Chondrocyte (in vitro differentiated cells): ENCODE data around the gene CPZ. TPM values are rescaled to one million over a fixed set of nuclear protein-coding genes. Genes with fewer than 3 reads are reported as not detected.

ENCODE experiments used
- DNase-seq: peaks from one replicate; pipeline ENCODE4 v3.0.0; 2021; ENCODE audit warnings: mixed read lengths, low spot score
- H3K27ac Mint-ChIP-seq: one replicate; pipeline ENCODE4 v1.8.0; 2021; ENCODE audit warnings: mild to moderate bottlenecking, moderate library complexity, mixed read lengths; ENCODE audit not compliant: unreplicated experiment
- H3K27me3 Mint-ChIP-seq: 2 replicates; pipeline ENCODE4 v1.8.0; 2021; ENCODE audit warnings: low read depth, mixed read lengths
- H3K36me3 Mint-ChIP-seq: 2 replicates; pipeline ENCODE4 v1.8.0; 2021; ENCODE audit warnings: low read depth, mixed read lengths
- H3K4me1 Mint-ChIP-seq: 2 replicates; pipeline ENCODE4 v1.8.0; 2021; ENCODE audit warnings: low read depth, mild to moderate bottlenecking, mixed read lengths
- H3K4me3 Mint-ChIP-seq: one replicate; pipeline ENCODE4 v1.8.0; 2021; ENCODE audit warnings: mild to moderate bottlenecking, moderate library complexity, mixed read lengths; ENCODE audit not compliant: unreplicated experiment
- H3K9me3 Mint-ChIP-seq: 2 replicates; pipeline ENCODE4 v1.8.0; 2021; ENCODE audit warnings: low read depth, mixed read lengths
- CTCF ChIP-seq: fragments of 200-600 bp; sonication (generic); IDR thresholded peaks from 2 replicates; pipeline ENCODE4 v1.5.0; 2021; ENCODE audit warnings: antibody characterized with exemption, mild to moderate bottlenecking, moderate library complexity
- total RNA-seq: library from RNA; stranded (reverse); gene quantifications from 3 replicates; pipeline ENCODE4 v1.2.1, GENCODE V29; 2021

Gene CPZ
- total RNA-seq, 1 donor from 2014 or later: 9.5 TPM

GRCh38 chr4:8544741-8545438, 47.7 kb upstream of the CPZ start:
- peaks cover 9% of the 10 kb centered on the region for H3K4me1 Mint-ChIP-seq
- H3K27me3 Mint-ChIP-seq: peaks cover 3% of the 10 kb centered on the region
- H3K4me3 Mint-ChIP-seq: no peak overlapping the region
- TF ChIP-seq CTCF: no peak
- H3K9me3 Mint-ChIP-seq: no peaks in the 10 kb centered on the region
- no peaks in the 10 kb centered on the region for H3K36me3 Mint-ChIP-seq
- no peak overlapping the region for H3K27ac Mint-ChIP-seq
- no peak for DNase-seq

GRCh38 chr4:8545439-8545765, 47.2 kb upstream of the CPZ start:
- Mint-ChIP-seq H3K4me1 (peaks cover 9% of the 10 kb centered on the region), H3K27ac (no peak overlapping the region), H3K9me3 (no peaks in the 10 kb centered on the region), H3K27me3 (peaks cover 3% of the 10 kb centered on the region), H3K36me3 (no peaks in the 10 kb centered on the region), H3K4me3 (no peak overlapping the region)
- DNase-seq: no peak
- TF ChIP-seq CTCF: no peak

GRCh38 chr4:8546766-8547107, 45.8 kb upstream of the CPZ start:
- H3K27me3 Mint-ChIP-seq: peaks cover 3% of the 10 kb centered on the region
- no peak for TF ChIP-seq CTCF
- H3K36me3 Mint-ChIP-seq: no peaks in the 10 kb centered on the region
- H3K4me3 Mint-ChIP-seq: no peak overlapping the region
- peaks cover 9% of the 10 kb centered on the region for H3K4me1 Mint-ChIP-seq
- no peaks in the 10 kb centered on the region for H3K9me3 Mint-ChIP-seq
- DNase-seq: no peak
- no peak overlapping the region for H3K27ac Mint-ChIP-seq

- DNase-seq: no peak
- H3K27ac Mint-ChIP-seq: no peak overlapping the region
Measured at GRCh38 chr4:8547108-8547911, 45.3 kb upstream of the CPZ start.

More at GRCh38 chr4:8547108-8547911, 45.3 kb upstream of the CPZ start:
- TF ChIP-seq CTCF: peak; percentile 73
- Mint-ChIP-seq H3K27me3 (peaks cover 3% of the 10 kb centered on the region), H3K9me3 (no peaks in the 10 kb centered on the region), H3K4me1 (peaks cover 9% of the 10 kb centered on the region), H3K36me3 (no peaks in the 10 kb centered on the region), H3K4me3 (no peak overlapping the region)
